DMS153 (cell line): ENCODE measurements around the gene SBK3.
"Not testable (repeated sequence)": the region's sequence is repeated elsewhere in the genome, so short reads cannot be mapped to it uniquely, and the experiment has no call there.

ENCODE experiments used
- DNase-seq: peaks from one replicate; lab custom pipeline; 2025; lab: John Stamatoyannopoulos, UW

Gene SBK3

GRCh38 chr19:55540619-55541018 lies 4.7 kb downstream of the SBK3 start:
- no peak for DNase-seq

GRCh38 chr19:55539090-55539984 lies 6.0 kb downstream of the SBK3 start:
- DNase-seq = no peak

GRCh38 chr19:55538132-55538531 lies 7.2 kb downstream of the SBK3 start:
- DNase-seq = no peak

GRCh38 chr19:55537741-55538111 lies 7.6 kb downstream of the SBK3 start:
- no peak for DNase-seq

GRCh38 chr19:55536951-55537740 lies 8.2 kb downstream of the SBK3 start, which contains the start of gene SBK2:
Gene SBK2 (minus strand): TSS chr19:55537133. CDS start chr19:55536294, 839 bp downstream.
- no peak for DNase-seq

- no peak for DNase-seq
Observed at GRCh38 chr19:55536366-55536765, 9.0 kb downstream of the SBK3 start.

GRCh38 chr19:55535965-55536350 lies 9.4 kb downstream of the SBK3 start:
- no peak for DNase-seq

GRCh38 chr19:55535173-55535964 lies 10.0 kb downstream of the SBK3 start:
- no peak for DNase-seq

DNA sequence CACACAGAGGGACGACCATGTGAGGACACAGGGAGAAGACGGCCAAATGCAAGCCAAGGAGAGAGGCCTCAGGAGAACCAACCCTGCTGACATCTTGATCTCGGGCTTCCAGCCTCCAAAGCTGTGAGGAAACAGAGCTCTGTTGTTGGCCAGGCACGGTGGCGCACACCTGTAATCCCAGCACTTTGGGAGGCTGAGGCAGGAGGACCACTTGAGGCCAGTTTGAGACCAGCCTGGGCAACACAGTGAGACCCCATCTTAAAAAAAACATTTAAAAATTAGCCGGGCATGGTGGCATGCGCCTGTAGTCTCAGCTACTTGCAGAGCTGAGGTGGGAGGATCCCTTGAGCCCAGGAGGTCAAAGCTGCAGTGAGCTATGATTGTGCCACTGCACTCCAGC lies 11.1 kb downstream of the SBK3 start:
- DNase-seq = not testable (repeated sequence)

DNA sequence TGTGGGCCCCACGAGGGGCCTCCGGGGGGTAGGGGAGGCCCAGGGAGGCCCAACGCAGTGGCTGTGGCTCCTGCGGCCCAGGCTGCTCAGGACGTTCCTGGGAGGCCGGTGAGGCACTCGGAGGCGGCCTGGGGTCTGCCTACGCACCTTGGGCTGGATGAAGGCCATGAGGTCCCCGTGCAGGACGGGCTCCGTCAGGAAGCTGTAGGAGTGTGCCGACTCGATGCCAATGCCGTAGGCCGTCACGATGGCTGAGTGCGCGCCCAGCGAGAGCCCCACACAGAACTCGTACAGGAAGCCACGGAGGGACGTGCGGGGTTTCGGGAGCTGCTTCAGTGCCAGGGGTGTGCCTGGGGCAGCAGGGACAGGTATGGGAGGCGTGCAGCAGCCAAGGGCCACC lies 14.3 kb downstream of the SBK3 start:
- DNase-seq = no peak

DNA sequence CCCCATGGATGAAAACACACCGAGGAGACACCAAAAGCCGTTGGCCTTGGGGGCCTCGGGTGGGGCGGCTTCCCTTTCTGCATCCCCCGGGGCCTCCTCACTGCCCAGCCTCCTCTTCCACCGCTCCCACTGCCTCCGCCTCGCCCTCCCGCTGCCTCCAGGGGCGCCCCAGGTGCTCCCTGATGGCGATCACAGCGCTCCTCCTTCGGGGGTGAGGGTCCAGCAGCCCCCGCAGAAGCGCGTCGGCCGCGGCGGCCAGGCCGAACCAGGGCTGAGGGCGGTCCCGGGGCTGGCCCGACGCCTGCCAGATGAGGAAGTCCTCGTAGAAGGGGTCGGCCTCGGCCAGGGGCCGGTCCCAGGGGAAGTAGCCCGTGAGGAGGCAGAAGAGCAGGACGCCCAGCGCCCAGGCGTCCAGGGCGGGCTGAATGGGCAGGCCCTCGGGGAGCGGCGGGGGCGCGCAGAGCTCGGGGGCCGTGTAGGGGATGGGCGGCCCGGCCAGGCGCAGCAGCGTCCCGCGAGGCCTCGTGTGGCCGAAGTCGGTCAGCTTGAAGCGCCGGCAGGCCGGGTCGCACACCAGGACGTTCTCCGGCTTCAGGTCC lies 15.6 kb downstream of the SBK3 start:
- no peak for DNase-seq

DNA sequence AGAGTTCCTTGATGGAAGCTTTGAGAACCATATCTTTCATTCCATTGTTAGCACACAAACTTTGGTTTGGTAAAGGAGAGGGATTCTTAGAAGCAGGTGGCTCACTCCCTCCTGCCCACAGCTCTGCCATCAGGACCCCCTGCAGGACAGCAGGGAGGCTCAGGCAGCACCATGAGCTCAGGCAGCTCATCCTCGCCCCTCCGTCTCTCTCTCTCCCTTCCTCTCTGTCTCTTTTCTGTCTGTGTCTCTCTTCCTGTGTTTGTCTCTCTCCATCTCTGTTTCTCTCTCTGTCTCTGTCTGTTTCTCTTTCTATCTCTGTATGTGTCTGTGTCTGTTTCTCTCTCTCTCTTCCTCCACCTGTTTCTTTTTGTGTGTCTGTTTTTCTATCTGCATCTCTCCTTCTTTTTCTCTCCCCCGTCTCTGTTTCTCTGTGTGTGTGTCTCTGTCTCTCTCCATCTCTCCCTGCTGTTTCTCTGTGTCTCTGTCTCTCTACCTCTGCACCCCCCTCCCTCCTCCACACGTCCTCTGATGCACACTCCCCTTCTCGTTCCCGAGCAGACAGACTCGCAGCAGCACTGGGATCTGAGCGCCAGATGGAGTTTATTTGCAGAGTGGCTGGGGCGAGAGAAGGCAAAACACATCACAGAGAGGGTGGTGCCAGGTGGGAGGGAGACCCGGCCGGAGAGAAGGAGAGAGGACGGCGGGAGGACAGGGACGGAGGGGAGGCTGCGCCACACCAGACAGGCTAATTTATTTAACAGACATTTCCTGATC lies 17.1 kb downstream of the SBK3 start:
- DNase-seq = peak; percentile 68

GRCh38 chr19:55527197-55528029 lies 17.9 kb downstream of the SBK3 start:
- DNase-seq = no peak

DNA sequence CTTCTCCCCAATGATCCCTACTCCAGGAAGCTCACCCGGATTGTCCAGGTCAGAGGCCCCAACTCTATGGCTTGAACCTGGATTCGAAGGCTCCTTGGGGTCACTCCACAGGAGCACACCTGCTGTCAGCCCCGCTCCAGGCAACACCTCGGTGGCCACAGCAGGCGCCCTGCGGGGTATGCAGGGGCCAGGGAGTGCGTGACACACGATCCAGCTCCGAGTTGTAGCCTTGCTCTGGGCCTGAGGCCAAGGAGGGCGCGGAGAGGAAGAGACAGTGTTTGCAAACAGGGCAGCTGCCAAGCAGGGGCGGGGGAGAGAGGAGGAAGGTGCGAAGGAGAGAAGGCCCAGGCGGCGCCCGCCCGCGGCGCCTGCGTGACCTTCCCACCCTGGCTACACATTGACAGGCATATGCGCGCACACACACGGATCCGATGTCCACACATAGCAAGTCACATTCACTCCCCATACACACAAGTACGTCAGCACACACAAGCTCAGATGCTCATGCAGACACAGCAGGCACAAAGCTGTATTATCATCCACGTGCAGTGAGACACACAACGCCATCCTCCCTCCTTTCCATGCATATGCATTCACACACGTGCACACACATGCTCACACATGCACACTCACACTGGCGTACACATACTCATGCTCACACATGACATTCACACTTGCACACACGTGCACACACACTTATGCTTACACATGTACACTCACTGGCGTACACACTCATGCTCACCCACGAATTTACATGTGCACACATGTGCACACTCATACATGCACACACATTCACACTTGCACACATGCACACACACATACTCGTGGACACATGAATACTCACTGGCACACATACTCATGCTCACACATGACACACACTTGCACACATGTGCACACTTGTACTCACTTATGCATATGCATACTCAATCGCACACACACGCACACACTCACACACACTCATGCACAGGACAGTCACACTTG lies 18.8 kb downstream of the SBK3 start:
- peak; percentile 77 for DNase-seq

DNA sequence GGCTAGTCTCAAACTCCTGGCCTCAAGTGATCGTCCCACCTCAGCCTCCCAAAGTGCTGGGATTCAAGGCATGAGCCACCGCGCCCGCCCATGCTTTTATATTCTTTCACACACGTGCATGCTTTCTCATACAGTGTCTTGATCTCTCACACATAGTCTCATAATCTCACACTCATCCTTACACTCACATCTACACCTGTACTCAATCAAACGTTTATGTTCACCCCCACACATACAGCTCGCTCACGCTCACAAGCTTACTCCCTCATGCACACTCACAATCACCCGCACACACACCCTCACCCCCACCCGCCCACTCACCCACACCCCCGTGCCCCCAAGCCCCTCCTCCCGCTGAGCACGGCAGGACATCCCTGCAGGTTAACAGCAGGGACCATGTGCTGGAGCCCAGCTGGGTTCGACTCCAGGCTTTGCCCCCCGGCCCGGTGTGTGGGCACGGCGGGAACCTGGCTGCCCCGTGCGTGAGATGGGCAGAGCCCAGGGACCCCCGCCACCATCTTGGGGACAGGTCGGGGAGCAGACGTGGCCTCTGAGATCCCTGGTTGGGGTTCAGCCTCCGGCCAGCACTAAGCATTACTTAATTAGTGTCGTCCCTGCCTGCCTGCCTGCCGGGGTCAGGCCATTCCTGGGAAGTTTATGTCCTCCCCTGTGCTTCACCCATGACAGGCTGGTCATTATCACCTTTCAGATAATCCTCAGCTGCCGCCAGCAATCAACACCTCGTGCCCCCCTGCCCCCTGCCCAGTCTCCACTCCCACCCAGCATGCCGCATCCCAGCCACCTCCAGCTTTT lies 19.8 kb downstream of the SBK3 start:
- no peak for DNase-seq

GRCh38 chr19:55520691-55521292 lies 24.6 kb downstream of the SBK3 start:
- DNase-seq = no peak

GRCh38 chr19:55519451-55520311 lies 25.7 kb downstream of the SBK3 start:
- DNase-seq = no peak
